Activated T-helper 9 cell treated with anti-CD3 and anti-CD28 coated beads, Interleukin-2, amount 50 U/mL, for 16 hours (primary cell): ENCODE results near the gene PPME1.

Experiments used
- DNase-seq: peaks from one replicate; pipeline ENCODE4 v3.0.0-alpha.2; 2020; ENCODE audit warnings: low read depth

The PPME1 gene

GRCh38 chr11:74280494-74280893, 109.4 kb downstream of the PPME1 start:
- no peak for DNase-seq

GRCh38 chr11:74282421-74282820, 111.3 kb downstream of the PPME1 start:
- DNase-seq: no peak

GRCh38 chr11:74282914-74283371, 111.9 kb downstream of the PPME1 start:
- DNase-seq: no peak

GRCh38 chr11:74283580-74284180, 112.6 kb downstream of the PPME1 start:
- no peak for DNase-seq

GRCh38 chr11:74284466-74284865, 113.4 kb downstream of the PPME1 start:
- no peak for DNase-seq

- DNase-seq: no peak
These were observed 117.1 kb downstream of the PPME1 start for GRCh38 chr11:74288161-74288560.

- DNase-seq: no peak
These were observed 117.8 kb downstream of the PPME1 start for GRCh38 chr11:74288911-74289310.

GRCh38 chr11:74297484-74297883, 126.4 kb downstream of the PPME1 start:
- DNase-seq: no peak

- DNase-seq: no peak
These were observed 127.9 kb downstream of the PPME1 start for GRCh38 chr11:74299015-74299414.
